DND-41 (cell line): ENCODE measurements around the gene MACROD1.

ENCODE experiments used
- ATAC-seq: fragments of 200-7000 bp; cut with Tn5 transposase; 3 replicates; pipeline ENCODE4 v1.9.1; 2021; ENCODE audit warnings: low read depth; ENCODE audit not compliant: insufficient read depth
- DNase-seq: peaks from one replicate; pipeline ENCODE4 v3.0.0-alpha.2; 2020
- H2AFZ ChIP-seq: 2 replicates; pipeline ENCODE4 v1.6.0; 2012; ENCODE audit warnings: low read depth, low read length
- H3K27ac ChIP-seq: 2 replicates; pipeline ENCODE4 v1.5.1; 2012; ENCODE audit warnings: low read length, inconsistent platforms
- H3K27me3 ChIP-seq: fragments of 200-600 bp; sonication (generic); 2 replicates; pipeline ENCODE4 v1.6.0; 2012; ENCODE audit warnings: low read length, mild to moderate bottlenecking, inconsistent platforms; ENCODE audit not compliant: insufficient read depth, poor library complexity
- H3K36me3 ChIP-seq: 2 replicates; pipeline ENCODE4 v1.5.1; 2012; ENCODE audit warnings: low read length, inconsistent platforms; ENCODE audit not compliant: insufficient read depth
- H3K4me1 ChIP-seq: 2 replicates; pipeline ENCODE4 v1.5.1; 2012; ENCODE audit warnings: mild to moderate bottlenecking, low read length; ENCODE audit not compliant: insufficient read depth
- H3K4me2 ChIP-seq: 2 replicates; pipeline ENCODE4 v1.6.0; 2012; ENCODE audit warnings: mild to moderate bottlenecking, moderate library complexity, low read length, inconsistent platforms; ENCODE audit not compliant: insufficient read depth
- H3K4me3 ChIP-seq, 2 experiments: fragments of 200-600 bp in 1 of 2; shearing (Covaris generic) in 1 of 2; 2 replicates each; pipeline ENCODE4 v1.5.1; 2012 to 2016; ENCODE audit warnings: inconsistent platforms in 2 of 2, low read length in 2 of 2, mild to moderate bottlenecking in 2 of 2, low read depth in 1 of 2, moderate library complexity in 1 of 2
- H3K79me2 ChIP-seq: 2 replicates; pipeline ENCODE4 v1.6.0; 2012; ENCODE audit warnings: low read length, inconsistent platforms; ENCODE audit not compliant: insufficient read depth
- H3K9ac ChIP-seq: 2 replicates; pipeline ENCODE4 v1.6.0; 2012; ENCODE audit warnings: low read depth, mild to moderate bottlenecking, inconsistent platforms, low read length, moderate library complexity
- H3K9me3 ChIP-seq: 2 replicates; pipeline ENCODE4 v1.5.1; 2012; ENCODE audit warnings: low read length, moderate library complexity, mild to moderate bottlenecking, inconsistent platforms; ENCODE audit not compliant: insufficient read depth, severe bottlenecking
- H4K20me1 ChIP-seq: 2 replicates; pipeline ENCODE4 v1.6.0; 2012; ENCODE audit warnings: low read length; ENCODE audit not compliant: insufficient read depth
- CTCF ChIP-seq: IDR thresholded peaks from 2 replicates; pipeline ENCODE4 v1.5.1; 2012; ENCODE audit warnings: borderline replicate concordance, low read length, moderate library complexity, mild to moderate bottlenecking; ENCODE audit not compliant: poor library complexity, severe bottlenecking; ENCODE audit errors: extremely low read depth
- EZH2 ChIP-seq: IDR thresholded peaks from 3 replicates; pipeline ENCODE4 v1.6.1; 2012; ENCODE audit warnings: borderline replicate concordance, low read depth, mild to moderate bottlenecking, moderate library complexity, low read length, inconsistent platforms; ENCODE audit not compliant: severe bottlenecking

MACROD1 gene

GRCh38 chr11:64146036-64146955 lies 19.6 kb downstream of the MACROD1 start:
- Histone ChIP-seq H3K4me3 (no peak overlapping the region), H4K20me1 (peaks cover 29% of the 10 kb centered on the region), H3K9me3 (no peaks in the 10 kb centered on the region), H3K4me2 (no peak overlapping the region), H3K4me1 (no peaks in the 10 kb centered on the region), H3K27ac (peak overlapping the region; percentile 4; the same call in 1 of the 2 replicates), H3K9ac (no peak overlapping the region), H3K36me3 (peaks cover 6% of the 10 kb centered on the region; the same call in 1 of the 2 replicates), H3K79me2 (peaks cover 5% of the 10 kb centered on the region; the same call in 1 of the 2 replicates), H2AFZ (no peak overlapping the region), H3K27me3 (no peaks in the 10 kb centered on the region)
- TF ChIP-seq EZH2 = no peak
- TF ChIP-seq CTCF = peak; percentile 89
- ATAC-seq = peak; percentile 79
- peak; percentile 71 for DNase-seq

GRCh38 chr11:64144587-64145472 lies 21.1 kb downstream of the MACROD1 start:
- TF ChIP-seq EZH2 = no peak
- TF ChIP-seq CTCF = no peak
- Histone ChIP-seq H3K4me3 (no peak overlapping the region), H3K27ac (no peak overlapping the region), H3K9me3 (no peaks in the 10 kb centered on the region), H3K9ac (no peak overlapping the region), H3K4me1 (no peaks in the 10 kb centered on the region), H3K27me3 (no peaks in the 10 kb centered on the region), H2AFZ (no peak overlapping the region), H3K4me2 (no peak overlapping the region), H4K20me1 (peaks cover 30% of the 10 kb centered on the region), H3K36me3 (no peaks in the 10 kb centered on the region), H3K79me2 (peaks cover 5% of the 10 kb centered on the region; the same call in 1 of the 2 replicates)
- no peak for ATAC-seq
- no peak for DNase-seq

GRCh38 chr11:64141081-64141783 lies 24.7 kb downstream of the MACROD1 start:
- H3K4me2 ChIP-seq = no peak overlapping the region
- H3K4me3 ChIP-seq = no peak overlapping the region
- no peaks in the 10 kb centered on the region for H3K79me2 ChIP-seq
- DNase-seq = no peak
- no peak overlapping the region for H3K9ac ChIP-seq
- peaks cover 37% of the 10 kb centered on the region for H4K20me1 ChIP-seq
- H2AFZ ChIP-seq = no peak overlapping the region
- no peaks in the 10 kb centered on the region for H3K4me1 ChIP-seq
- no peak for ATAC-seq
- no peaks in the 10 kb centered on the region for H3K9me3 ChIP-seq
- no peak for TF ChIP-seq CTCF
- no peak for TF ChIP-seq EZH2
- no peaks in the 10 kb centered on the region for H3K27me3 ChIP-seq
- no peak overlapping the region for H3K27ac ChIP-seq
- no peaks in the 10 kb centered on the region for H3K36me3 ChIP-seq
